Dermis microvascular lymphatic vessel endothelial cell (primary cell): Measurements from ENCODE around the gene SNAPC2. TPM values are rescaled to one million over a fixed set of nuclear protein-coding genes. Genes with fewer than 3 reads are reported as not detected.
A peak's percentile ranks its signal among the peaks of the same experiment; 100 is the strongest.

ENCODE experiments used
- DNase-seq, 2 donors: peaks; one replicate each; pipeline versions ENCODE4 v3.0.0 to v3.0.0-alpha.2; 2010; ENCODE audit warnings: low read depth in 2 of 2
- total RNA-seq: library from RNA; depleted of rRNA; stranded (reverse); fragments of >200 nt; gene quantifications from 2 replicates; pipeline ENCODE4 v1.2.1, GENCODE V29; 2014

Gene SNAPC2
- total RNA-seq, 1 donor from 2014 or later: 5.8 TPM

DNA sequence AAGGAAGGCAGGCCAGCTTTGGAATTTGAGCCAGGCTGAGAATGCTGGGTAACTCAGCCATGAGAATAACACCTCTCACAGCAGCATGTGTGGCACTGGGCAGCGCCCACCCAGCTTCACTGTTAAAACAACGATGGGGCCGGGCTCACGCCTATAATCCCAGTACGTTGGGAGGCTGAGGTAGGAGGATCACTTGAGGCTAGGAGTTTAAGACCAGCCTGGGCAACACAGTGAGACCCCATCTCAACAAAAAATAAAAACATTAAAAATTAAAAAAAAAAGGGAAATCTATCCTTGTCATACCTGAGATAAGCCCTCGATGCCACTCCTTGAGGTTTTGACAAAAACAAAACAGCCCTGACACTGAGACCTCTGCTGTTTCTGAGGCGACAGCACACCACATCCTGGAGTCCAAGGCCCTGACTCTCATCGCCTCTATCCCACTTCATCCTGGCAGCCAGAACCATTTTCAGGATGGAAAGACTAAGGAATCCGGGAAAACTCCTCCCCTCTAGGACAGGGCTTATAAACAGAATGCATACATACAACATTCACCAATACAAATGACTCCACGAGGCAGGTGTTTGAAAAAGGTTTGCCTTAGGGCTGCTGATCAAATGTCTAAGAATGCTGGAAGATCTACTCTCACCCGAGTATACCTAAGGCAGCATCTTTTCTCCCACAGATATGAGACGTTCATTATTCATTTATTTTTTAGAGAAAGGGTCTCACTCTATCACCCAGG lies 46.0 kb downstream of the SNAPC2 start:
- DNase-seq: no peak

GRCh38 chr19:7968008-7968795 lies 48.1 kb downstream of the SNAPC2 start:
- DNase-seq: no peak

DNA sequence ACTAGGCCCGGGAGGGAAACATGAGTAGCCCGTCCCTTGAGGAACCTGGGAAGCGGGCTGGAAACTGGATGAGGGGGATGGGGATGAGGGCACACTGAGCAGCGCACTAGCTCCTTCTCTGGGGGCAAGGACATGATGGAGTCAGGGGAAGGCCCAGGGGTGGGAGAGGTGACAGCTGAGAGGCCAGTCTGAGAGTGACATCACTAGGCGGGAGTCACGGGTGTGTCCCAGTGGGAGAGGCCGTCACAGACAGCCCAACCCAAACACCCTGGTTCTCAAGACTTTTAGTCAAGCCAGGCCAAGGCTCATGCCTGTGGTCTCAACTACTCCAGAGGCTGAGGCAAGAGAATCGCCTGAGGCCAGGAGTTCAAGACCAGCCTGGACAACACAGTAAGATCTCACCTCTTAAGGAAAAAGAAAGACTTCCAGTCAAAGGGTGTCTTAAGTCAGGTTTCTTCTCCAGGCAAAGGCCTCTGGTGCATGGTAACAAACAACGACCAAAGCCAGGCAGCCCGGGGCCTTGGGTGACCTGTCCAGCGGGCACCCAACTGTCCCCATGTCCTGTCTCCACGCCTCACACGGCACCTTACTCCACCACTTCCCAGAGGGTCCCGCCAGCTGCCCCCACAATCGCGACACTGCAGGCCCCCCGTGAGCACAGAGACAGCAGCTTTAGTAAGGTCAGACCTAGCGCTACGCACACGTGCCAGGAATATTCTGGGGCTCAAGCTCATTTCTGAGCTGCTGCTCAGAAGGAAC lies 48.8 kb downstream of the SNAPC2 start:
- no peak for DNase-seq

DNA sequence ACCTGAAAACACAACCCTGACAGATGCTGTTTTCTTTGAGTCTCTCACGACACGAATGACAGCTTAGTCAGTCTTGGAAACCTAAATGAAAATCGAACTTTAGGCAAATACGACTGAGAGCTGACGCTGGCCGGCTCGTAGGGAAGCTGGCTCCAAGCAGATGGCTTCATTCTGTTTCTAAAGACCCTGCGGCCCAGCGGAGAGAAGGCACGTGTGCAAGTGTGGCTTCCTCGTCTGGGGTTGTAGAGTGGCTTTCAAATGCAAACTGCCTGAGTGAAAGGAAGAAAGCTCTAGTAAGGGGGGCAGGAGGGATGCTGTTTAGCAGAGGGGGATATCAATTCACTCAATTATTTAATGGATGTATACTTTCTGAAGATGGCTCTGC lies 49.4 kb downstream of the SNAPC2 start:
- no peak for DNase-seq

GRCh38 chr19:7970716-7971448 lies 50.7 kb downstream of the SNAPC2 start:
- DNase-seq: peak; percentile 18 to 52

DNA sequence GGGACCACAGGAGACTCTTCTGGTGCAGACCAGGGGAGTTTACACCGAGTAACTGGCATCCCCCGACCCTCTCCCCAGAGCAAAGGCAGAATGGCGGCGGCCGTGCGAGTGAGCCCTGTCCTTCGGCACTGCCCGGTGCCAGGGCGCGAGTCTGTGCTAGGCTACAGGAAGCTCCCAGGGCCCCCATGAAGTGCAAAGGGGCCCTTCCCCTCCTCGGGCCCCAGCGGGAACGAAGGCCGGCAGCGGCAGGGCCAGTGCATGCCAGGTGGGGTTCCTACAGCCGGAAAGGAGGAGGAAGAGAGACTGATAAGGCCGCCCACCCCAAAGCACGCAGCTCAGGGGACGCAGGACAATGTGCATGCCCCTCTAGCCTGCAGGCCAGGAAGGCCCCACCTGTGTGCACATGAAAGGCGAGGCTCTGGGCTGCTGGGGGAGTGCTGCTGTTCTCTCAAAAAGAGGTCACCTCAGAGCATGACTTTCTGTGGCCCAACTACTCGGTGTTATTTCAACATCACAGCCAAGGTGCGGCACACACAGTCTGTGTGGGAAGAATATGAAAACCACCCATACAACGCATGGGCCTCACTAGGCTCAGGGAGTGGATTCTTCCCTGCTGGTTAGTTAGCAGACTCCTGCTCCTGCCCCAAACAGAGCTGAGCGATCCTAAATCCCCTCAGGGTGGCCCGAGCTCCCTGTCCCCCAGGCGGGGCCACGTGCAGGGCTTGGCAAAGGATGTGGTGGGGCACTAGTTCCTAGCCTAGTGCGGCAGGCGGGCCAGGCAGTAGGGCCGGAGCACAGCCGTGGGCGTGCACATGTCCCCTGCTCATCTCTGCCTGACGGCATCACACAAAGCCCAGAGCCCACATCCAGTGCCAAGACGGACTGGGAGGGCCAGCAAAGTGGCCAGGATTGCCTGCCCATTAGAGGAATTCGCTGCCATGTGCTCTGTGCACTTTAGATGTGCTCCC lies 51.7 kb downstream of the SNAPC2 start:
- DNase-seq: no peak

Other genes with a start within 250 kb of the SNAPC2 start
- gene MCEMP1, start 243.2 kb upstream of the SNAPC2 start, total RNA-seq: not detected in 2 replicates
- gene TRAPPC5, start 239.5 kb upstream of the SNAPC2 start, total RNA-seq: 93.8 and 106 TPM in 2 replicates
- not detected in 2 replicates for gene FCER2, start 218.2 kb upstream of the SNAPC2 start, total RNA-seq
- gene CLEC4G, start 188.2 kb upstream of the SNAPC2 start, total RNA-seq: under 0.01 TPM in 1 of 2 replicates, not detected in the other
- gene CD209, start 172.8 kb upstream of the SNAPC2 start, total RNA-seq: under 0.01 TPM in 2 replicates
- 41.8 and 143 TPM in 2 replicates for gene CLEC4M, start 157.1 kb upstream of the SNAPC2 start, total RNA-seq
- 6.2 and 10.6 TPM in 2 replicates for gene EVI5L, start 90.1 kb upstream of the SNAPC2 start, total RNA-seq
- not detected in 2 replicates for gene PRR36, start 45.9 kb upstream of the SNAPC2 start, total RNA-seq
- gene LRRC8E, start 31.8 kb upstream of the SNAPC2 start, total RNA-seq: 0.77 and 1.1 TPM in 2 replicates
- gene MAP2K7, start 16.5 kb upstream of the SNAPC2 start, total RNA-seq: 6.9 and 11.4 TPM in 2 replicates
- 0.25 and 0.26 TPM in 2 replicates for gene TGFBR3L, start 5.5 kb upstream of the SNAPC2 start, total RNA-seq
- gene CTXN1, start 5.8 kb downstream of the SNAPC2 start, total RNA-seq: 1.5 and 2.9 TPM in 2 replicates
- gene TIMM44, start 23.3 kb downstream of the SNAPC2 start, total RNA-seq: 26.2 and 30.2 TPM in 2 replicates
- gene ELAVL1, start 85.3 kb downstream of the SNAPC2 start, total RNA-seq: 19.0 and 40.5 TPM in 2 replicates
- gene CCL25, start 132.4 kb downstream of the SNAPC2 start, total RNA-seq: not detected in 2 replicates
- gene FBN3, start 229.3 kb downstream of the SNAPC2 start, total RNA-seq: not detected in 2 replicates